Endothelial cell of umbilical vein (primary cell): Measurements from ENCODE around the gene BRD2. TPM values are rescaled to one million over a fixed set of nuclear protein-coding genes. Genes with fewer than 3 reads are reported as not detected.

Experiments used
- BruUV-seq: library from RNA; stranded (reverse); fragments of 400-500 nt; replicated peaks from 2 replicates; lab custom pipeline; 2021; lab: Mats Ljungman, UMichigan
- CTCF ChIA-PET: fragments of 300-600, 350-600 bp; sonication (Branson Sonifier 250); formaldehyde crosslinking; loops from one replicate; lab custom pipeline; 2021; ENCODE audit warnings: antibody characterized with exemption, inconsistent platforms; lab: Charles Lee
- POLR2A ChIA-PET: fragments of 300-600, 350-600 bp; sonication (Branson Sonifier 250); formaldehyde crosslinking; loops from one replicate; lab custom pipeline; 2021; ENCODE audit warnings: antibody characterized with exemption, inconsistent platforms; lab: Charles Lee
- DNase-seq: peaks from one replicate; pipeline ENCODE4 v3.0.0-alpha.2; 2011; ENCODE audit warnings: low read depth, low spot score
- FAIRE-seq: peaks from 2 replicates; lab custom pipeline; 2011; peaks lifted over from hg19 to GRCh38; lab: Jason Lieb, UNC
- H2AFZ ChIP-seq: 2 replicates; pipeline ENCODE4 v1.6.0; 2012; ENCODE audit warnings: low read depth, low read length, control low read depth, inconsistent platforms
- H3K27ac ChIP-seq: 2 replicates; pipeline ENCODE4 v1.5.1; 2011; ENCODE audit warnings: low read depth, mild to moderate bottlenecking, control low read depth, low read length, moderate library complexity; ENCODE audit not compliant: insufficient read depth
- H3K27me3 ChIP-seq, 2 experiments: 2 replicates each; pipeline versions ENCODE4 v1.6.0 to v1.6.1; 2011; ENCODE audit warnings: low read length in 2 of 2, mixed read lengths in 1 of 2; ENCODE audit not compliant: control insufficient read depth in 2 of 2, insufficient read depth in 2 of 2
- H3K36me3 ChIP-seq, 2 experiments: 2 replicates in 1 of 2; 3 replicates in 1 of 2; pipeline ENCODE4 v1.5.1; 2011; ENCODE audit warnings: low read length in 2 of 2, mild to moderate bottlenecking in 1 of 2, moderate library complexity in 1 of 2; ENCODE audit not compliant: control insufficient read depth in 2 of 2, insufficient read depth in 2 of 2; ENCODE audit errors: extremely low read depth in 1 of 2
- H3K4me1 ChIP-seq: 3 replicates; pipeline ENCODE4 v1.5.1; 2011; ENCODE audit warnings: mild to moderate bottlenecking, low read length; ENCODE audit not compliant: control insufficient read depth, insufficient read depth; ENCODE audit errors: extremely low read depth
- H3K4me2 ChIP-seq: 2 replicates; pipeline ENCODE4 v1.6.1; 2011; ENCODE audit warnings: low read length, control low read depth, mixed read lengths; ENCODE audit not compliant: insufficient read depth
- H3K4me3 ChIP-seq, 3 experiments: fragments of 200-600 bp in 1 of 3; sonication (generic), shearing (Covaris generic) in 1 of 3; replicated peaks in 1 of 3; 2 replicates each; pipeline ENCODE4 v1.5.1; 2011 to 2016; ENCODE audit warnings: control low read depth in 3 of 3, low read length in 3 of 3, mild to moderate bottlenecking in 2 of 3, inconsistent platforms in 1 of 3, low read depth in 1 of 3, moderate library complexity in 1 of 3; ENCODE audit not compliant: insufficient read depth in 1 of 3
- H3K79me2 ChIP-seq: 2 replicates; pipeline ENCODE4 v1.6.0; 2012; ENCODE audit warnings: low read length, inconsistent platforms; ENCODE audit not compliant: control insufficient read depth, insufficient read depth
- H3K9ac ChIP-seq: replicated peaks from 2 replicates; pipeline ENCODE3; 2011; ENCODE audit warnings: low read length, control low read depth; ENCODE audit not compliant: insufficient read depth; ENCODE audit errors: extremely low read depth
- H3K9me1 ChIP-seq: replicated peaks from 3 replicates; pipeline ENCODE4 v1.6.0; 2011; ENCODE audit warnings: mild to moderate bottlenecking, low read length; ENCODE audit not compliant: control insufficient read depth, insufficient read depth; ENCODE audit errors: extremely low read depth
- H3K9me3 ChIP-seq: replicated peaks from 2 replicates; pipeline ENCODE4 v1.5.1; 2012; ENCODE audit warnings: low read length, inconsistent platforms; ENCODE audit not compliant: control insufficient read depth, insufficient read depth
- H4K20me1 ChIP-seq: replicated peaks from 2 replicates; pipeline ENCODE3; 2011; ENCODE audit warnings: mild to moderate bottlenecking, low read length; ENCODE audit not compliant: control insufficient read depth, insufficient read depth; ENCODE audit errors: extremely low read depth
- FOS ChIP-seq: IDR thresholded peaks from 2 replicates; pipeline ENCODE4 v1.6.1; 2011; ENCODE audit warnings: mild to moderate bottlenecking, low read length, moderate library complexity, borderline replicate concordance; ENCODE audit not compliant: insufficient read depth
- GATA2 ChIP-seq: IDR thresholded peaks from 2 replicates; pipeline ENCODE4 v1.7.0; 2011; ENCODE audit warnings: low read depth, mild to moderate bottlenecking, moderate library complexity, mixed read lengths, low read length; ENCODE audit not compliant: insufficient read length, insufficient read depth
- MYC ChIP-seq: IDR thresholded peaks from one replicate; pipeline ENCODE4 v1.6.1; 2011; ENCODE audit warnings: mild to moderate bottlenecking, low read depth, low read length
- POLR2A ChIP-seq: IDR thresholded peaks from 2 replicates; pipeline ENCODE4 v1.6.1; 2012; ENCODE audit warnings: low read depth, mild to moderate bottlenecking, control low read depth, low read length
- POLR2AphosphoS5 ChIP-seq: IDR thresholded peaks from 2 replicates; pipeline ENCODE4 v1.6.1; 2012; ENCODE audit warnings: low read depth, mild to moderate bottlenecking, control low read depth, low read length, moderate library complexity; ENCODE audit not compliant: insufficient read depth
- dilution Hi-C: fragments of 300-500 bp; cut with MboI; formaldehyde crosslinking; loops from one replicate; pipeline ENCODE4 v1.15.0; 2019; ENCODE audit warnings: low sequenced_read_pairs; ENCODE audit not compliant: extremely low pct_ligation_motif_present
- intact Hi-C: fragments of 100-400 bp; cut with micrococcal nuclease; formaldehyde crosslinking; loops from one replicate; pipeline ENCODE4 v1.10.0; 2022
- polyA plus RNA-seq, 4 experiments: library from polyadenylated mRNA; depleted of rRNA in 3 of 4; stranded (reverse) in 3 of 4; unstranded in 1 of 4; fragments of >200 nt; gene quantifications; 2 replicates each; pipeline versions ENCODE4 v1.2.1 to v1.2.3, GENCODE V29; 2011 to 2012; ENCODE audit warnings: missing spikeins in 1 of 4
- total RNA-seq: library from RNA; stranded (reverse); gene quantifications from 2 replicates; pipeline ENCODE4 v1.2.3, GENCODE V29; 2021
- TF ChIP-seq, protein P1 (sequence below), 2 donors: IDR thresholded peaks; 1 replicate in 1 of 2; 2 replicates in 1 of 2; pipeline ENCODE4 v1.5.1; 2011; ENCODE audit warnings: low read length in 2 of 2, mild to moderate bottlenecking in 2 of 2, moderate library complexity in 2 of 2, control low read depth in 1 of 2, inconsistent platforms in 1 of 2, low read depth in 1 of 2; ENCODE audit not compliant: insufficient read depth in 1 of 2; ENCODE audit errors: extremely low read depth in 1 of 2

BRD2 gene
- total and polyA plus RNA-seq, 2 donors (not counting 3 experiments of a cell fraction or from before 2014, with no cell fraction given): 131 to 197 TPM

DNA sequence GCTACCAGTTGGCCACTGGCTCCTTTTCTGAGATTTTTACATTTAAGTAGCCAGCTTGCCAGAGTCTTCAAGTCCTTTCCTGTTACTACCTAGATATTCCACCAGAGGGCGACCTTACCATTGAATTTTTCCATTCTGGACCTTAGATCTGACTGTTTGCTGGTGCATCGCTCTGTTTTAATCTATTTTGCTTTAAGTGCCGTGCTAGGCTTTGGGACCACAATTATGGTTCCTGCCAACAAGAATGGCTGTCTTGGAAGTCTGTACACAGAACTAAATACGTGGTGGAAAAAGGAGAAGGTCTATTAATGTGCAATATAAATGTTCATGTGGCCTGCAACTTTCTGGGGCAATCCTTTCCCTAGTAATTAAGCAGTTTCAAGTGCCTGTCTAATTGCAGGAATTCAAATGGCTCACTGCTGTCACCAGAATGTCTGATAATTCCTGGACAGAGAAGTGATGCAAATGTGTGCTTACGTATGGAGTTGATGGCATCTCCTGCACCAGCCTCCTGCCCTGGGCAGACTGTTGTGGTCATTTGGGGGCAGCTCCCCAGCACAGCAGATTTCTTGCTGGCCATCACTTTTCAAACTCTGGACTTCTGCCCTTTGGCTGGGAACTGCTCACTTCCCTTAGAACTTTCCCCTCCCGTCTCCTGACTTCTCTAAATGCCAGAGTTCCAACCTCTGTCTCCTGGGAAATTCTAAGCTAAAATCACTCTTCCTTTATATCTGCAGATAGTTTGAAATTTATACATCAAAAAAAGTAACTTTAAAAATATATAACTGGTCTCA is 46.6 kb downstream of the BRD2 start:
- Histone ChIP-seq H3K4me1 (peaks cover 8% of the 10 kb centered on the region), H2AFZ (no peak overlapping the region), H3K9ac (no peak overlapping the region), H4K20me1 (no peaks in the 10 kb centered on the region), H3K4me3 (no peak overlapping the region), H3K79me2 (no peaks in the 10 kb centered on the region), H3K36me3 (no peaks in the 10 kb centered on the region), H3K27me3 (peaks cover 23 to 30% of the 10 kb centered on the region in 2 experiments), H3K4me2 (no peak overlapping the region), H3K9me1 (no peaks in the 10 kb centered on the region), H3K9me3 (no peaks in the 10 kb centered on the region), H3K27ac (no peak overlapping the region)
- no TSS peak for BruUV-seq
- DNase-seq (peak; percentile 85), FAIRE-seq (peak; percentile 86)
- dilution Hi-C loops: no loop called here
- intact Hi-C loops: loop anchor here (1.0 to 2.0 kb wide), 4 partner anchors 66 to 233 kb away; no protein-coding TSS in a partner anchor
- no peak for TF ChIP-seq GATA2
- TF ChIP-seq, protein P1, sequence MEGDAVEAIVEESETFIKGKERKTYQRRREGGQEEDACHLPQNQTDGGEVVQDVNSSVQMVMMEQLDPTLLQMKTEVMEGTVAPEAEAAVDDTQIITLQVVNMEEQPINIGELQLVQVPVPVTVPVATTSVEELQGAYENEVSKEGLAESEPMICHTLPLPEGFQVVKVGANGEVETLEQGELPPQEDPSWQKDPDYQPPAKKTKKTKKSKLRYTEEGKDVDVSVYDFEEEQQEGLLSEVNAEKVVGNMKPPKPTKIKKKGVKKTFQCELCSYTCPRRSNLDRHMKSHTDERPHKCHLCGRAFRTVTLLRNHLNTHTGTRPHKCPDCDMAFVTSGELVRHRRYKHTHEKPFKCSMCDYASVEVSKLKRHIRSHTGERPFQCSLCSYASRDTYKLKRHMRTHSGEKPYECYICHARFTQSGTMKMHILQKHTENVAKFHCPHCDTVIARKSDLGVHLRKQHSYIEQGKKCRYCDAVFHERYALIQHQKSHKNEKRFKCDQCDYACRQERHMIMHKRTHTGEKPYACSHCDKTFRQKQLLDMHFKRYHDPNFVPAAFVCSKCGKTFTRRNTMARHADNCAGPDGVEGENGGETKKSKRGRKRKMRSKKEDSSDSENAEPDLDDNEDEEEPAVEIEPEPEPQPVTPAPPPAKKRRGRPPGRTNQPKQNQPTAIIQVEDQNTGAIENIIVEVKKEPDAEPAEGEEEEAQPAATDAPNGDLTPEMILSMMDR (IDR thresholded peaks at IDR 0.05; ENCODE audit: extremely low read depth in 1 of 2, insufficient read depth in 1 of 2, low read depth in 1 of 2, low read length in 2 of 2): peak; percentile 56 to 57
- ChIA-PET CTCF (interaction anchor here (0.6 to 6.7 kb wide), 25 partner anchors 11 to 233 kb away, joined by 3 to 88 read pairs (median 4); partner anchors contain the start of gene HLA-DPB1), POLR2A (no interaction called here)

DNA sequence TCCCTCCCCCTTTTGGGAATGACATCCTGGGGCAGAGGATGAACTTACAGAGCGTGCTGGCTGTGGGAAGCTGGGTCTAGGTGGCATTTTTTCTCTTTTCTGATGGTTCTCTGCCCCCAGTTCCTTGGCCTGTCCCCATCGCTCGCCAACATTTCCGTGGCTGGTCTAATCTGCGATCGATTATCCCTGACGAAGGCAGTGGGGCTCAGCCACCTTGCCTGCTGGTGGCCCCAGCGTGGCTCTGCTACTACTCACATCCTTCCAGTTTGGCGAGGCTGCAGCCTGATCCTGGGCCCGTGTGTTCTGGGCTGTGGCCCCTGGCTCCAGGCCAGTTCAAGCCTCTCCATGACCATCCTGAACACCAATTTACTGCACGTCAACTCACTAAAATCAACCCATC is 47.4 kb downstream of the BRD2 start:
- Histone ChIP-seq H3K79me2 (no peaks in the 10 kb centered on the region), H3K27me3 (peaks cover 18 to 31% of the 10 kb centered on the region in 2 experiments), H3K4me3 (no peak overlapping the region), H3K9me3 (no peaks in the 10 kb centered on the region), H2AFZ (no peak overlapping the region), H3K4me2 (no peak overlapping the region), H3K36me3 (no peaks in the 10 kb centered on the region), H3K4me1 (peaks cover 8% of the 10 kb centered on the region), H4K20me1 (no peaks in the 10 kb centered on the region), H3K9me1 (no peaks in the 10 kb centered on the region), H3K27ac (no peak overlapping the region), H3K9ac (no peak overlapping the region)
- ChIA-PET CTCF (interaction anchor here (1.2 to 6.7 kb wide), 10 partner anchors 13 to 232 kb away, joined by 3 to 88 read pairs (median 12); no protein-coding TSS in a partner anchor), POLR2A (no interaction called here)
- DNase-seq (no peak), FAIRE-seq (no peak)
- intact Hi-C loops: loop anchor here (2.0 kb wide), 1 partner anchor 65 kb away; no protein-coding TSS in a partner anchor
- TF ChIP-seq POLR2AphosphoS5 (no peak), GATA2 (no peak), FOS (no peak), MYC (no peak), POLR2A (no peak)
- dilution Hi-C loops: no loop called here
- no TSS peak for BruUV-seq
